Activated B cell treated with CpG ODN at 0.5 μM for 24 hours (primary cell): ENCODE data around the gene RABL3. TPM values are rescaled to one million over a fixed set of nuclear protein-coding genes. Genes with fewer than 3 reads are reported as not detected.
"Not testable (repeated sequence)": the region's sequence is repeated elsewhere in the genome, so short reads cannot be mapped to it uniquely, and the experiment has no call there.

ENCODE experiments used
- ATAC-seq: fragments of 200-7000 bp; cut with Tn5 transposase; one replicate; pipeline ENCODE4 v1.10.0; 2021; ENCODE audit warnings: low read depth, mild to moderate bottlenecking, moderate library complexity
- CTCF ChIA-PET: fragments of 350-600 bp; sonication (Branson Sonifier 250); formaldehyde crosslinking; loops from one replicate; lab custom pipeline; 2021; ENCODE audit warnings: antibody characterized with exemption; lab: Charles Lee
- POLR2A ChIA-PET: fragments of 350-600 bp; sonication (Branson Sonifier 250); formaldehyde crosslinking; loops from one replicate; lab custom pipeline; 2021; ENCODE audit warnings: antibody characterized with exemption; lab: Charles Lee
- DNase-seq: peaks from one replicate; pipeline ENCODE4 v3.0.0; 2022
- H3K27ac Mint-ChIP-seq: one replicate; pipeline ENCODE4 v1.8.0; 2020; ENCODE audit warnings: mixed read lengths
- H3K27me3 Mint-ChIP-seq: one replicate; pipeline ENCODE4 v1.8.0; 2021; ENCODE audit warnings: mixed read lengths
- H3K36me3 Mint-ChIP-seq: one replicate; pipeline ENCODE4 v1.8.0; 2021; ENCODE audit warnings: low read depth, mixed read lengths
- H3K4me1 Mint-ChIP-seq: one replicate; pipeline ENCODE4 v1.8.0; 2021; ENCODE audit warnings: mixed read lengths
- H3K4me3 Mint-ChIP-seq: one replicate; pipeline ENCODE4 v1.8.0; 2020; ENCODE audit warnings: mild to moderate bottlenecking, mixed read lengths
- H3K9me3 Mint-ChIP-seq: one replicate; pipeline ENCODE4 v1.8.0; 2020; ENCODE audit warnings: mixed read lengths
- CTCF ChIP-seq: fragments of 200-600 bp; IDR thresholded peaks from one replicate; pipeline ENCODE4 v1.8.0; 2022; ENCODE audit warnings: antibody characterized with exemption, mild to moderate bottlenecking
- intact Hi-C: fragments of 100-400 bp; cut with micrococcal nuclease; formaldehyde crosslinking; loops from one replicate; pipeline ENCODE4 v1.15.1; 2024
- total RNA-seq: library from RNA; stranded (reverse); gene quantifications from 2 replicates; pipeline ENCODE4 v1.2.3, GENCODE V29; 2022

The RABL3 gene
- total RNA-seq, 1 donor from 2014 or later: 29.9 TPM

- ChIA-PET CTCF (no interaction called here), POLR2A (no interaction called here)
- ATAC-seq (no peak), DNase-seq (no peak)
- Mint-ChIP-seq H3K27me3 (no peaks in the 10 kb centered on the region), H3K27ac (no peak overlapping the region), H3K4me1 (peaks cover 52% of the 10 kb centered on the region), H3K4me3 (no peak overlapping the region), H3K36me3 (peaks cover 9% of the 10 kb centered on the region), H3K9me3 (no peaks in the 10 kb centered on the region)
- intact Hi-C loops: no loop called here
- TF ChIP-seq CTCF: no peak
Measured at GRCh38 chr3:120763601-120764000, 21.3 kb upstream of the RABL3 start.

- no peak overlapping the region for H3K4me3 Mint-ChIP-seq
- POLR2A ChIA-PET: no interaction called here
- CTCF ChIA-PET: no interaction called here
- H3K27ac Mint-ChIP-seq: no peak overlapping the region
- no peak for DNase-seq
- ATAC-seq: no peak
- no peaks in the 10 kb centered on the region for H3K9me3 Mint-ChIP-seq
- intact Hi-C loops: no loop called here
- no peaks in the 10 kb centered on the region for H3K27me3 Mint-ChIP-seq
- TF ChIP-seq CTCF: no peak
- peaks cover 13% of the 10 kb centered on the region for H3K36me3 Mint-ChIP-seq
- H3K4me1 Mint-ChIP-seq: peaks cover 52% of the 10 kb centered on the region
Measured at GRCh38 chr3:120762615-120763014, 20.3 kb upstream of the RABL3 start.

GRCh38 chr3:120758551-120758950 lies 16.2 kb upstream of the RABL3 start:
- not testable (repeated sequence) for H3K4me3 Mint-ChIP-seq

GRCh38 chr3:120756061-120756460 lies 13.7 kb upstream of the RABL3 start:
- ChIA-PET CTCF (no interaction called here), POLR2A (no interaction called here)
- Mint-ChIP-seq H3K4me1 (peaks cover 31% of the 10 kb centered on the region), H3K9me3 (peaks cover 3% of the 10 kb centered on the region), H3K4me3 (no peak overlapping the region), H3K27me3 (no peaks in the 10 kb centered on the region), H3K27ac (no peak overlapping the region), H3K36me3 (peaks cover 61% of the 10 kb centered on the region)
- intact Hi-C loops: no loop called here
- no peak for DNase-seq
- no peak for ATAC-seq
- TF ChIP-seq CTCF: no peak

More at GRCh38 chr3:120758551-120758950, 16.2 kb upstream of the RABL3 start:
- H3K27ac Mint-ChIP-seq, intact Hi-C loops, CTCF ChIA-PET, POLR2A ChIA-PET, DNase-seq, H3K27me3 Mint-ChIP-seq, ATAC-seq, H3K9me3 Mint-ChIP-seq: not testable (repeated sequence)
- H3K36me3 Mint-ChIP-seq: peaks cover 41% of the 10 kb centered on the region
- H3K4me1 Mint-ChIP-seq: peaks cover 42% of the 10 kb centered on the region

GRCh38 chr3:120753810-120754209 lies 11.5 kb upstream of the RABL3 start:
- intact Hi-C loops: no loop called here
- Mint-ChIP-seq H3K27me3 (no peaks in the 10 kb centered on the region), H3K27ac (no peak overlapping the region), H3K4me1 (peaks cover 16% of the 10 kb centered on the region), H3K36me3 (peaks cover 62% of the 10 kb centered on the region), H3K9me3 (peaks cover 3% of the 10 kb centered on the region), H3K4me3 (no peak overlapping the region)
- no peak for TF ChIP-seq CTCF
- CTCF ChIA-PET: no interaction called here
- DNase-seq (no peak), ATAC-seq (no peak)
- POLR2A ChIA-PET: no interaction called here

GRCh38 chr3:120752865-120753264 lies 10.5 kb upstream of the RABL3 start:
- intact Hi-C loops: no loop called here
- peaks cover 55% of the 10 kb centered on the region for H3K36me3 Mint-ChIP-seq
- H3K4me1 Mint-ChIP-seq: peaks cover 17% of the 10 kb centered on the region
- no peak for ATAC-seq
- H3K9me3 Mint-ChIP-seq: peaks cover 3% of the 10 kb centered on the region
- no peak for DNase-seq
- CTCF ChIA-PET: no interaction called here
- POLR2A ChIA-PET: no interaction called here
- no peaks in the 10 kb centered on the region for H3K27me3 Mint-ChIP-seq
- no peak overlapping the region for H3K4me3 Mint-ChIP-seq
- TF ChIP-seq CTCF: no peak
- H3K27ac Mint-ChIP-seq: no peak overlapping the region
